Measurements from ENCODE around the gene BCL11B. TPM values are rescaled to one million over a fixed set of nuclear protein-coding genes. Genes with fewer than 3 reads are reported as not detected.

The BCL11B gene
- total RNA-seq, 1 experiment from 2014 or later: 0.05 TPM

DNA sequence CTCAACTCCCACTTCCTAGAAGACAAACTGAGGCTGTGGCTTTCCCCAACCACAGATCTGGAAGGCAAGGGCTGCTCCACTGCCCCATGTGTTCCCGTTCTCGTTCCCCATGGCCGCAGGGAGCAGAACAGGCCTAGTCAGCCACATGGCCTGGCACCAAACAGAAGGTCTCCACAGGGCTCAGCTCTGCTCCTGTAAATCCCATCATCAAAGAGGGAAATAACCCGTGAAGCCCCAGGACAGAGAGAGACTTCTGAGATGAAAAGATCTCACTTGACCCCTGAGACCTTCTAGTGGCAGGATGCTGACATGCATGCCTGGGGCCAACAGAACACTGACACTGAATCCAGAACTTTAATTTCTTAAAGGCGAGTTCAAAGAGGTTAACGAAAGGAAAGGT lies 68.9 kb downstream of the BCL11B start:
- H3K27me3 ChIP-seq (replicated peaks; ENCODE audit: control insufficient read depth, insufficient read depth, low read length): no peaks in the 10 kb centered on the region

DNA sequence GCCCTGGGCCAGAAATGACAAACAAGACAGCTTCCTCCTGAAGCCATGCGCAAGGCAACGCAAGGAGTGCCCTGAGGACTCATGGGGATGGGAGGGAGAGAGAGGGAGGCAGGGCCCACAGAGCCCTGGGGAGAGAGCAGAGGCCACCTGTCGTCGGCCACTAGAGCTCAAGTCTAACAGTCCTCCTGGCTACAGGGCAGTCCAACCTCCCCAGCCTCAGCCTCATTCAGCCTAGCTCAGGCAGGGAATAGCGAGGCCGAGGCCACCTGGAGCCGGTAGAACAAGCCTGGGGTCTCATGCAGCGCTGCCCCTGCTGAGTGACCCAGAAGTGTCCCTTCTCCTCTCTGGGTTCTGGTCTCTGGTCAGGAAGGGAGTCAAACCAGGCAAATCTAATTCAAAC lies 69.5 kb downstream of the BCL11B start:
- Histone ChIP-seq H3K4me3 (ENCODE audit: low read depth, low read length) (no peak overlapping the region), H3K9me3 (no peaks in the 10 kb centered on the region), H3K4me1 (no peaks in the 10 kb centered on the region), H3K36me3 (ENCODE audit: control insufficient read depth, insufficient read depth, low read length) (no peaks in the 10 kb centered on the region), H3K27me3 (replicated peaks; ENCODE audit: control insufficient read depth, insufficient read depth, low read length) (no peaks in the 10 kb centered on the region)
- Mint-ChIP-seq H3K4me3 (ENCODE audit: unreplicated experiment) (no peak overlapping the region), H3K9me3 (ENCODE audit: unreplicated experiment) (no peaks in the 10 kb centered on the region), H3K4me1 (ENCODE audit: low read depth, unreplicated experiment) (no peaks in the 10 kb centered on the region), H3K36me3 (ENCODE audit: insufficient read depth, unreplicated experiment) (no peaks in the 10 kb centered on the region), H3K27me3 (ENCODE audit: insufficient read depth, unreplicated experiment) (peaks cover 5% of the 10 kb centered on the region), H3K27ac (ENCODE audit: unreplicated experiment) (no peak overlapping the region)
- ChIA-PET POLR2A (no interaction called here), CTCF (no interaction called here)
- intact Hi-C loops (cut with micrococcal nuclease; ENCODE audit: unreplicated experiment): loop anchor here (5.0 kb wide), 1 partner anchor 65 kb away; no protein-coding TSS in a partner anchor
- TF ChIP-seq CTCF (IDR thresholded peaks at IDR 0.05; ENCODE audit: insufficient read depth in 1 of 2, low read depth in 1 of 2, low read length in 1 of 2, severe bottlenecking in 1 of 2, unreplicated experiment in 1 of 2): no peak
- BruUV-seq (replicated peaks): no TSS peak
- no peak for DNase-seq

More for the DNA sequence above, 68.9 kb downstream of the BCL11B start:
- Mint-ChIP-seq H3K4me3 (ENCODE audit: unreplicated experiment) (no peak overlapping the region), H3K27ac (ENCODE audit: unreplicated experiment) (no peak overlapping the region), H3K9me3 (ENCODE audit: unreplicated experiment) (no peaks in the 10 kb centered on the region), H3K27me3 (ENCODE audit: insufficient read depth, unreplicated experiment) (peaks cover 5% of the 10 kb centered on the region), H3K36me3 (ENCODE audit: insufficient read depth, unreplicated experiment) (no peaks in the 10 kb centered on the region), H3K4me1 (ENCODE audit: low read depth, unreplicated experiment) (no peaks in the 10 kb centered on the region)
- H3K9me3 ChIP-seq: no peaks in the 10 kb centered on the region
- POLR2A ChIA-PET: no interaction called here
- TF ChIP-seq CTCF (IDR thresholded peaks at IDR 0.05; ENCODE audit: insufficient read depth in 1 of 2, low read depth in 1 of 2, low read length in 1 of 2, severe bottlenecking in 1 of 2, unreplicated experiment in 1 of 2): no peak
- H3K4me3 ChIP-seq (ENCODE audit: low read depth, low read length): no peak overlapping the region
- H3K36me3 ChIP-seq (ENCODE audit: control insufficient read depth, insufficient read depth, low read length): no peaks in the 10 kb centered on the region
- CTCF ChIA-PET: no interaction called here
- intact Hi-C loops (cut with micrococcal nuclease; ENCODE audit: unreplicated experiment): loop anchor here (5.0 kb wide), 1 partner anchor 64 kb away; no protein-coding TSS in a partner anchor
- H3K4me1 ChIP-seq: no peaks in the 10 kb centered on the region
- BruUV-seq (replicated peaks): no TSS peak
- peak in 1 of 2 experiments; percentile 43 for DNase-seq

GRCh38 chr14:99201351-99202073 lies 70.5 kb downstream of the BCL11B start:
- Histone ChIP-seq H3K9me3 (no peaks in the 10 kb centered on the region), H3K4me3 (ENCODE audit: low read depth, low read length) (no peak overlapping the region), H3K4me1 (no peaks in the 10 kb centered on the region), H3K27me3 (replicated peaks; ENCODE audit: control insufficient read depth, insufficient read depth, low read length) (no peaks in the 10 kb centered on the region), H3K36me3 (ENCODE audit: control insufficient read depth, insufficient read depth, low read length) (no peaks in the 10 kb centered on the region)
- intact Hi-C loops (cut with micrococcal nuclease; ENCODE audit: unreplicated experiment): loop anchor here (5.0 kb wide), 1 partner anchor 66 kb away; no protein-coding TSS in a partner anchor
- POLR2A ChIA-PET: no interaction called here
- BruUV-seq (replicated peaks): no TSS peak
- no peak overlapping the region for H3K27ac Mint-ChIP-seq (ENCODE audit: unreplicated experiment)
- H3K4me1 Mint-ChIP-seq (ENCODE audit: low read depth, unreplicated experiment): no peaks in the 10 kb centered on the region
- CTCF ChIA-PET: no interaction called here
- H3K9me3 Mint-ChIP-seq (ENCODE audit: unreplicated experiment): no peaks in the 10 kb centered on the region
- H3K27me3 Mint-ChIP-seq (ENCODE audit: insufficient read depth, unreplicated experiment): peaks cover 5% of the 10 kb centered on the region
- no peaks in the 10 kb centered on the region for H3K36me3 Mint-ChIP-seq (ENCODE audit: insufficient read depth, unreplicated experiment)
- no peak for TF ChIP-seq CTCF (IDR thresholded peaks at IDR 0.05; ENCODE audit: insufficient read depth in 1 of 2, low read depth in 1 of 2, low read length in 1 of 2, severe bottlenecking in 1 of 2, unreplicated experiment in 1 of 2)
- DNase-seq: no peak
- H3K4me3 Mint-ChIP-seq (ENCODE audit: unreplicated experiment): no peak overlapping the region
